Subcutaneous abdominal adipose tissue (tissue), 5 donors: ENCODE results near the gene NUFIP2.
"Not testable (repeated sequence)": the region's sequence is repeated elsewhere in the genome, so short reads cannot be mapped to it uniquely, and the experiment has no call there.

ENCODE experiments used
- H3K27ac ChIP-seq: one replicate; pipeline ENCODE4 v1.7.0; 2013; ENCODE audit warnings: low read depth, mild to moderate bottlenecking, inconsistent platforms, low read length, moderate library complexity
- H3K27me3 ChIP-seq, 5 donors: one replicate each; pipeline ENCODE4 v1.7.0; 2013; ENCODE audit warnings: low read length in 5 of 5, inconsistent platforms in 1 of 5; ENCODE audit not compliant: control insufficient read depth in 5 of 5, insufficient read depth in 4 of 5
- H3K36me3 ChIP-seq, 5 donors: one replicate each; pipeline ENCODE4 v1.7.0; 2013; ENCODE audit warnings: low read length in 5 of 5; ENCODE audit not compliant: control insufficient read depth in 5 of 5, insufficient read depth in 5 of 5
- H3K4me1 ChIP-seq, 5 donors: one replicate each; pipeline ENCODE4 v1.7.0; 2013; ENCODE audit warnings: low read length in 5 of 5, mild to moderate bottlenecking in 3 of 5, moderate library complexity in 1 of 5; ENCODE audit not compliant: control insufficient read depth in 5 of 5, insufficient read depth in 5 of 5
- H3K4me3 ChIP-seq, 5 donors: one replicate each; pipeline ENCODE4 v1.7.0; 2013; ENCODE audit warnings: low read length in 5 of 5, low read depth in 1 of 5
- H3K9ac ChIP-seq, 5 donors: one replicate each; pipeline ENCODE4 v1.7.0; 2013; ENCODE audit warnings: low read length in 5 of 5, mild to moderate bottlenecking in 4 of 5, moderate library complexity in 3 of 5
- H3K9me3 ChIP-seq, 5 donors: one replicate each; pipeline ENCODE4 v1.7.0; 2013; ENCODE audit warnings: low read length in 5 of 5; ENCODE audit not compliant: control insufficient read depth in 5 of 5
- donor health status: healthy.
- donor health status: healthy.
- donor health status: healthy.
- donor health status: healthy.
- donor health status: healthy.

The NUFIP2 gene, protein sequence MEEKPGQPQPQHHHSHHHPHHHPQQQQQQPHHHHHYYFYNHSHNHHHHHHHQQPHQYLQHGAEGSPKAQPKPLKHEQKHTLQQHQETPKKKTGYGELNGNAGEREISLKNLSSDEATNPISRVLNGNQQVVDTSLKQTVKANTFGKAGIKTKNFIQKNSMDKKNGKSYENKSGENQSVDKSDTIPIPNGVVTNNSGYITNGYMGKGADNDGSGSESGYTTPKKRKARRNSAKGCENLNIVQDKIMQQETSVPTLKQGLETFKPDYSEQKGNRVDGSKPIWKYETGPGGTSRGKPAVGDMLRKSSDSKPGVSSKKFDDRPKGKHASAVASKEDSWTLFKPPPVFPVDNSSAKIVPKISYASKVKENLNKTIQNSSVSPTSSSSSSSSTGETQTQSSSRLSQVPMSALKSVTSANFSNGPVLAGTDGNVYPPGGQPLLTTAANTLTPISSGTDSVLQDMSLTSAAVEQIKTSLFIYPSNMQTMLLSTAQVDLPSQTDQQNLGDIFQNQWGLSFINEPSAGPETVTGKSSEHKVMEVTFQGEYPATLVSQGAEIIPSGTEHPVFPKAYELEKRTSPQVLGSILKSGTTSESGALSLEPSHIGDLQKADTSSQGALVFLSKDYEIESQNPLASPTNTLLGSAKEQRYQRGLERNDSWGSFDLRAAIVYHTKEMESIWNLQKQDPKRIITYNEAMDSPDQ

DNA sequence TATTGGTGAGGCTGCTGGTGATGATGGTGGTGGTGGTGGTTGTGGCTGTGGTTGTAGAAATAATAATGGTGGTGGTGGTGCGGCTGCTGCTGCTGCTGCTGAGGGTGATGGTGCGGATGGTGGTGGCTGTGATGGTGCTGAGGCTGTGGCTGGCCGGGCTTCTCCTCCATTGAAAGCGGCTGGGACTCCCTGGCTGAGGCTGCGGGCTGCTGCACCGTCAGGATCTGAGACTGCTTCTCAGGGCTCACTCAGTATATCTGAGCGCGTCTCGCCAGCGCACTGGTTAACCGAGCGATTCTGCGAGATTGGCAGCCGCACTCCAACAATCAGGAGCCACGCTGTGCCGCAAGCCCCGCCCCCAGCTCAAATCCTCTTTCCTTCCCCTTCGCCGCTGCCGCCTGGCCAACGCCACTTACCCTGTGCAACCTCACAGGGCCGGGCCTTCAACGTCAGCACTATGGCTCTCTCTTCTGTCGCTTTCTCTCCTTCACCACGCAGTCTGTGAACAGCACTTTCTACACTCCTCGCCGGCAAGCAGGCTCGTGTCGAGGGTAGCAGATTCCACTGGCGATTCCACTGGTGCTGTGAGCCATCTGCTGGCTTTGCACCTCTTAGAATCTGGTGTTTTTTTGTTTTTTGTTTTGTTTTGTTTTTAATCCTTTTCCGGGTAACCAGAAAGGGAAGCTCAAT is at the start of gene NUFIP2:
TSS of gene NUFIP2 (minus strand) at position 259 of the 690 bp plus-strand sequence. CDS start at position 170, 89 bp downstream.
- Histone ChIP-seq H3K27me3 (no peaks in the 10 kb centered on the region), H3K4me1 (peaks cover 4 to 40% (median 38%) of the 10 kb centered on the region in 5 donors), H3K9me3 (no peaks in the 10 kb centered on the region), H3K36me3 (peaks cover 0 to 4% (median 0%) of the 10 kb centered on the region in 5 donors), H3K4me3 (peak within 1 kb of the TSS; percentile 92 to 100 (median 99)), H3K27ac (peak within 1 kb of the TSS; percentile 98), H3K9ac (peak within 1 kb of the TSS; percentile 92 to 100 (median 99))

DNA sequence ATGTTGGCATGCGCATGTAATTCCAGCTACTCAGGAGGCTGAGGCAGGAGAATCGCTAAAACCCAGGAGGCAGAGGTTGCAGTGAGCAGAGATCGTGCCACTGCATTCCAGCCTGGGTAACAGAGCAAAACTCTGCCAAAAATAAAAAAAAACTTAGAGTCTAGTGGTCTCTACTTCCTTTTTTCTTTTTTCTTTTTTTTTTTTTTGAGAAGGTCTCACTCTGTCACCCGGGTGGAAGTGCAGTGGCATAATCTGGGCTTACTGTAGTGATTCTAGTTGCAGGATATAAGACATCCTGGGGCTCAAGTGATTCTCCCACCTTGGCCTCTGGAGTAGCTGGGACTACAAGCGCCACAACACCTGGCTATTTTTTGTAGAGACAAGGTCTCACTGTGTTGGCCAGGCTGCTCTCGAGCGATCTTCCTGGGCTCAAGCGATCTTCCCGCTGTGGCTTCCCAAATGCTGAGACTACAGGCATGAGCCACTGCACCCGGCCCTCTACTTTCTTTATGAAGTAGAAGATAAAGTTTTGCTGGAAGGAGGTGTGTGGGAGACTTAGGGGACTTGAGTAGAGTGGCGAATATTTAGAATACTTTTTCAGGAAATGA is 48.3 kb upstream of the NUFIP2 start:
- no peak overlapping the region for H3K4me3 ChIP-seq
- no peaks in the 10 kb centered on the region for H3K4me1 ChIP-seq
- no peak overlapping the region for H3K27ac ChIP-seq
- no peaks in the 10 kb centered on the region for H3K9me3 ChIP-seq
- no peak overlapping the region for H3K9ac ChIP-seq
- H3K27me3 ChIP-seq = peaks cover 0 to 3% (median 0%) of the 10 kb centered on the region in 5 donors
- H3K36me3 ChIP-seq = no peaks in the 10 kb centered on the region

DNA sequence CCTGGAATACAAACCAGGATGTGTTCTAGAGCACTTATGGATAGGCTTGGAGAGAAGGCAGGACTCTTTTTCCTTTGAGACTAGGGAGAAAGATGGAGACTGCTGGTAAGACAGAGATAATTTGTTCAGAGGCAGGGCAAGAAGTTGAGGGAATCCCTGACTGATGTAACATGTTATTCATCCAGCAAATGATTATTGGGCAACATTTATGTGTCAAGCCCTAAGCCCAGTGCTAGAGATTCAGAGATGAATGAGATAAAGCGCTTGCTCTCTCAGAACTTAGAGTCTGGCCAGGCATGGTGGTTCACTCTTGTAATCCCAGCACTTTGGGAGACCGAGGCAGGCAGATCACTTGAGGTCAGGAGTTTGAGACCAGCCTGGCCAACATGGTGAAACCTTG is 47.8 kb upstream of the NUFIP2 start:
- Histone ChIP-seq H3K9me3 (no peaks in the 10 kb centered on the region), H3K36me3 (no peaks in the 10 kb centered on the region), H3K9ac (no peak overlapping the region), H3K4me3 (no peak overlapping the region), H3K4me1 (no peaks in the 10 kb centered on the region), H3K27me3 (peaks cover 0 to 3% (median 0%) of the 10 kb centered on the region in 5 donors), H3K27ac (no peak overlapping the region)

DNA sequence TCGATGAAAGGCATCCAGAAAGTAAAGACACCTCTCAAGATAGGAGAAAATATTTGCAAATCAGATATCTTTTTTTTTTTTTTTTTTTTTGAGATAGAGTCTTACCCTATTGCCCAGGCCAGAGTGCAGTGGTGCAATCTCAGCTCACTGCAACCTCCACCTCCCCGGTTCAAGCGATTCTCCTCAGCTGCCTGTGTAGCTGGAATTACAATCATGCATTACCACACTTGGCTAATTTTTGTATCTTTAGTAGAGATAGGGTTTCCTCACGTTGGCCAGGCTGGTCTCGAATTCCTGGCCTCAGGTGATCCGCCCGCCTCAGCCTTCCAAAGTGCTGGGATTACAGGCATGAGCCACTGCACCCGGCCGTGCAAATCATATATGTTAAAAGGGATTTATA is 45.1 kb upstream of the NUFIP2 start:
- H3K4me1 ChIP-seq, H3K27me3 ChIP-seq, H3K9ac ChIP-seq, H3K4me3 ChIP-seq, H3K9me3 ChIP-seq, H3K36me3 ChIP-seq, H3K27ac ChIP-seq: not testable (repeated sequence)

DNA sequence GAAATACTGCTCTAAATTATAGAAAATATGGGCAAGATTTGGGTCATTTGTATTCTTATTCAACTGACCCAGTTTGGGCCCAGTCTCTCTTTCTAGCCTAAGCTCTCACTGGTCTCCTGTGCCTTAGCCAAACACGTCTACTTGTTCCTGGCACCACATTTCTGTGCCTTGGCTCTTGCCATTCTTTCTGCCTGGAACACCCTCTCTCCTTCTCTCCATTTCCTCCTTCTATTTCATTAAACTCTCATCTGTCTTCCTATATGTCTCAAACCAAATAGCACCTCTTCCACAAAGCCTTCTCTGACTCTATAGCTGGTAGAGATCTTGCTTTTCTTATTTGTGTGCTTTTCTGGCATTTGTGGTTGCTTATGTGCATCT is 37.7 kb upstream of the NUFIP2 start:
- no peaks in the 10 kb centered on the region for H3K27me3 ChIP-seq
- H3K36me3 ChIP-seq = no peaks in the 10 kb centered on the region
- H3K4me3 ChIP-seq = no peak overlapping the region
- peaks cover 0 to 6% (median 0%) of the 10 kb centered on the region in 5 donors for H3K4me1 ChIP-seq
- H3K27ac ChIP-seq = no peak overlapping the region
- no peak overlapping the region for H3K9ac ChIP-seq
- H3K9me3 ChIP-seq = no peaks in the 10 kb centered on the region

DNA sequence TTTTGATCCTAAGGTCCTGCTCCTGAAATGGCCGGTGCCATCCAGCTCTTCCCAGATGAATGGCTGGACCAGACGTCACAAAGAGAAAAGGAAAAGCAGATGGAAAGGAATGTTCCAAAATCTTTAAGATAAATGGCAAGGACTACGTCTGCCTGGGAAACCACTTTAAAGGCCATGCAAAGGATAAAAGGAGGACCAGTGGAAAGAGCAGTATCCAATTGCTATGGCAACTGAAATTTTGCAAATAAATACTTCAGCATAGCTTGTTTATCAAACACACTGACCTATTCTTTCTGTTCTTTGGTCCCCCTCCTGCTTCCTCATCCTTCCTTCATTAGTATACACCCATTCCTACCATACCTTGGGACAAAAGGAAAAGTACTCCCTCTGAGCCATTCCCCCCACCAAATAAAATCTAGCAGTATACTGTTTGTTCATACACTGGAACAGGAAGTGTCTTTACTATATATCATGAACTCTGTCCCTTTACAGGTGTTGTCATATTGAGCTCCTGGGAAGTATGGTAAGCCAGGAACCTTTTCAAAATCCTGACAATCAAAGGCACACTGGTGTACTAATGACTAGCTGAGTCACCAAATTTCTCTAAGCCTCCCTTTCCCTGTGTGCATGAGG is 37.2 kb upstream of the NUFIP2 start:
- H3K27me3 ChIP-seq = no peaks in the 10 kb centered on the region
- H3K9ac ChIP-seq = no peak overlapping the region
- peaks cover 0 to 6% (median 0%) of the 10 kb centered on the region in 5 donors for H3K4me1 ChIP-seq
- H3K4me3 ChIP-seq = no peak overlapping the region
- no peak overlapping the region for H3K27ac ChIP-seq
- no peaks in the 10 kb centered on the region for H3K36me3 ChIP-seq
- no peaks in the 10 kb centered on the region for H3K9me3 ChIP-seq

DNA sequence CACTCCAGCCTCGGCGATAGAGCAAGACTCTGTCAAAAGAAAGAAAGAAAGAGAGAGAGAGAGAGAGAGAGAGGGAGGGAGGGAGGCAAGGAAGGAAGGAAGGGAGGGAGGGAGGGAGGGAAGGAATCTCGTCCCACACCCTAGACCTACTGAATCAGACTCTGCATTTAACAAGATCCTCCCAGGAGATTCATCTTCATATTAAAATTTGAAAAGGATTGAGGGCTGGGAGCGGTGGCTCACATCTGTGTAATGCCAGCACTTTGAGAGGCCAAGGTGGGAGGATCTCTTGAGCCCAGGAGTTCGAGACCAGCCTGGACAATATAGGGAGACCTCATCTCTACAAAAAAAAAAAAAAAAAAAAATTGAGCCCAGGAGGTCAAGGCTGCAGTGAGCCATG is 33.5 kb upstream of the NUFIP2 start:
- no peaks in the 10 kb centered on the region for H3K4me1 ChIP-seq
- no peaks in the 10 kb centered on the region for H3K9me3 ChIP-seq
- H3K9ac ChIP-seq = no peak overlapping the region
- H3K27ac ChIP-seq = no peak overlapping the region
- no peaks in the 10 kb centered on the region for H3K36me3 ChIP-seq
- H3K4me3 ChIP-seq = no peak overlapping the region
- H3K27me3 ChIP-seq = no peaks in the 10 kb centered on the region

DNA sequence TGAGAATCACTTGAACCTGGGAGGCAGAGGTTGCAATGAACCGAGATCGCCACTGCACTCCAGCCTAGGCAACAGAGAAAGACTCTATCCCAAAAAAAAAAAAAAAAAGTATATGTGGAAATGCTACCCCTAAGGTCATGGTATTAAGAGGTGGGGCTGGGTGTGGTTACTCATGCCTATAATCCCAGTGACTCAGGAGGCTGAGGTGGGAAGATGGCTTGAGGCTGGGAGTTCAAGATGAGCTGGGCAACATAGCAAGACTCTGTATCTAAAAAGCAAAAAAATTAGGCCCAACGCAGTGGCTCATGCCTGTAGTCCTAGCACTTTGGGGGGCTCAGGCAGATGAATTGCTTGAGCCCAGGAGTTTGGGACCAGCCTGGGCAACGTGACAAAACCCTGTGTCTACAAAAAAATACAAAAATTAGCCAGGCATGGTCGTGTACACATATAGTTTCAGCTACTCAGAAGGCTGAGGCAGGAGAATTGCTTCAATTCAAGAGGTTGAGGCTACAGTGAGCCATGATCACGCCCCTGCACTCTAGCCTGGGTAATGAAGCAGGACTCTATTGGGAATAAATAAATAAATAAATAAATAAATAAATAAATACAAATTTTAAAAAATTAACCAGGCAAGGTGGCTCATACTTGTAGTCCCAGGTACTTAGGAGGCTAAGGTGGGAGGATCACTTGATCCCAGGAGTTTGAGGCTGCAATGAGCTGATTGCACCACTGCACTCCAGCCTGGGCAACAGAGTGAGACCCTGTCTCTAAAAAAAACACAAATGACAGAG is 32.3 kb upstream of the NUFIP2 start:
- Histone ChIP-seq H3K4me1 (no peaks in the 10 kb centered on the region), H3K9me3 (no peaks in the 10 kb centered on the region), H3K9ac (no peak overlapping the region), H3K36me3 (no peaks in the 10 kb centered on the region), H3K27ac (no peak overlapping the region), H3K4me3 (no peak overlapping the region), H3K27me3 (no peaks in the 10 kb centered on the region)

DNA sequence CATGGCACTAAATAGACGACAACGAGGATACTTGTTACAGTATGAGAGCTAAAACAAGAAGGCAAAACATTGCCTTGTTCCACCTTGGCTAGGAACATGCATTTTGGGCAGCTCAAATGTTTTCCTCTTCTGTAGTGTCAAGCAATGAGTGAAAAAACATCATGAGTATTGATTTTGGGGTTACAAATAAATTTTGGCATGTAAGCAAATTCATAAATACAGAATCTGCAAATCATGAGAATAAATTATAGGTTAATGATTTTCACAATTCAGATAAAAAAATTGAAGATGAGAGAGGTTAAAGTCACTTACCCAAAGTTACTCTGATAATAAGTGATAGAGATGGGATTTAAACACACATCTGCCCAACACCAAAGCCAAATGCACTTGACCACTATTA is 28.4 kb upstream of the NUFIP2 start:
- Histone ChIP-seq H3K9me3 (no peaks in the 10 kb centered on the region), H3K36me3 (no peaks in the 10 kb centered on the region), H3K27me3 (no peaks in the 10 kb centered on the region), H3K4me3 (no peak overlapping the region), H3K27ac (no peak overlapping the region), H3K9ac (no peak overlapping the region), H3K4me1 (no peaks in the 10 kb centered on the region)
